Endothelial cell of umbilical vein (primary cell): Measurements from ENCODE around the gene ODF4. TPM values are rescaled to one million over a fixed set of nuclear protein-coding genes. Genes with fewer than 3 reads are reported as not detected.

Source experiments
- BruUV-seq: library from RNA; stranded (reverse); fragments of 400-500 nt; replicated peaks from 2 replicates; lab custom pipeline; 2021; lab: Mats Ljungman, UMichigan
- CTCF ChIA-PET: fragments of 300-600, 350-600 bp; sonication (Branson Sonifier 250); formaldehyde crosslinking; loops from one replicate; lab custom pipeline; 2021; ENCODE audit warnings: antibody characterized with exemption, inconsistent platforms; lab: Charles Lee
- POLR2A ChIA-PET: fragments of 300-600, 350-600 bp; sonication (Branson Sonifier 250); formaldehyde crosslinking; loops from one replicate; lab custom pipeline; 2021; ENCODE audit warnings: antibody characterized with exemption, inconsistent platforms; lab: Charles Lee
- DNase-seq: peaks from one replicate; pipeline ENCODE4 v3.0.0-alpha.2; 2011; ENCODE audit warnings: low read depth, low spot score
- FAIRE-seq: peaks from 2 replicates; lab custom pipeline; 2011; peaks lifted over from hg19 to GRCh38; lab: Jason Lieb, UNC
- H2AFZ ChIP-seq: 2 replicates; pipeline ENCODE4 v1.6.0; 2012; ENCODE audit warnings: low read depth, low read length, control low read depth, inconsistent platforms
- H3K27ac ChIP-seq: 2 replicates; pipeline ENCODE4 v1.5.1; 2011; ENCODE audit warnings: low read depth, mild to moderate bottlenecking, control low read depth, low read length, moderate library complexity; ENCODE audit not compliant: insufficient read depth
- H3K27me3 ChIP-seq, 2 experiments: 2 replicates each; pipeline versions ENCODE4 v1.6.0 to v1.6.1; 2011; ENCODE audit warnings: low read length in 2 of 2, mixed read lengths in 1 of 2; ENCODE audit not compliant: control insufficient read depth in 2 of 2, insufficient read depth in 2 of 2
- H3K36me3 ChIP-seq, 2 experiments: 2 replicates in 1 of 2; 3 replicates in 1 of 2; pipeline ENCODE4 v1.5.1; 2011; ENCODE audit warnings: low read length in 2 of 2, mild to moderate bottlenecking in 1 of 2, moderate library complexity in 1 of 2; ENCODE audit not compliant: control insufficient read depth in 2 of 2, insufficient read depth in 2 of 2; ENCODE audit errors: extremely low read depth in 1 of 2
- H3K4me1 ChIP-seq: 3 replicates; pipeline ENCODE4 v1.5.1; 2011; ENCODE audit warnings: mild to moderate bottlenecking, low read length; ENCODE audit not compliant: control insufficient read depth, insufficient read depth; ENCODE audit errors: extremely low read depth
- H3K4me2 ChIP-seq: 2 replicates; pipeline ENCODE4 v1.6.1; 2011; ENCODE audit warnings: low read length, control low read depth, mixed read lengths; ENCODE audit not compliant: insufficient read depth
- H3K4me3 ChIP-seq, 3 experiments: fragments of 200-600 bp in 1 of 3; sonication (generic), shearing (Covaris generic) in 1 of 3; replicated peaks in 1 of 3; 2 replicates each; pipeline ENCODE4 v1.5.1; 2011 to 2016; ENCODE audit warnings: control low read depth in 3 of 3, low read length in 3 of 3, mild to moderate bottlenecking in 2 of 3, inconsistent platforms in 1 of 3, low read depth in 1 of 3, moderate library complexity in 1 of 3; ENCODE audit not compliant: insufficient read depth in 1 of 3
- H3K79me2 ChIP-seq: 2 replicates; pipeline ENCODE4 v1.6.0; 2012; ENCODE audit warnings: low read length, inconsistent platforms; ENCODE audit not compliant: control insufficient read depth, insufficient read depth
- H3K9ac ChIP-seq: replicated peaks from 2 replicates; pipeline ENCODE3; 2011; ENCODE audit warnings: low read length, control low read depth; ENCODE audit not compliant: insufficient read depth; ENCODE audit errors: extremely low read depth
- H3K9me1 ChIP-seq: replicated peaks from 3 replicates; pipeline ENCODE4 v1.6.0; 2011; ENCODE audit warnings: mild to moderate bottlenecking, low read length; ENCODE audit not compliant: control insufficient read depth, insufficient read depth; ENCODE audit errors: extremely low read depth
- H3K9me3 ChIP-seq: replicated peaks from 2 replicates; pipeline ENCODE4 v1.5.1; 2012; ENCODE audit warnings: low read length, inconsistent platforms; ENCODE audit not compliant: control insufficient read depth, insufficient read depth
- H4K20me1 ChIP-seq: replicated peaks from 2 replicates; pipeline ENCODE3; 2011; ENCODE audit warnings: mild to moderate bottlenecking, low read length; ENCODE audit not compliant: control insufficient read depth, insufficient read depth; ENCODE audit errors: extremely low read depth
- FOS ChIP-seq: IDR thresholded peaks from 2 replicates; pipeline ENCODE4 v1.6.1; 2011; ENCODE audit warnings: mild to moderate bottlenecking, low read length, moderate library complexity, borderline replicate concordance; ENCODE audit not compliant: insufficient read depth
- GATA2 ChIP-seq: IDR thresholded peaks from 2 replicates; pipeline ENCODE4 v1.7.0; 2011; ENCODE audit warnings: low read depth, mild to moderate bottlenecking, moderate library complexity, mixed read lengths, low read length; ENCODE audit not compliant: insufficient read length, insufficient read depth
- JUN ChIP-seq: IDR thresholded peaks from 2 replicates; pipeline ENCODE4 v1.6.1; 2011; ENCODE audit warnings: borderline replicate concordance, low read depth; ENCODE audit not compliant: insufficient read length, insufficient read depth
- MAX ChIP-seq: IDR thresholded peaks from 2 replicates; pipeline ENCODE4 v1.6.1; 2011; ENCODE audit not compliant: insufficient read depth, insufficient read length
- MYC ChIP-seq: IDR thresholded peaks from one replicate; pipeline ENCODE4 v1.6.1; 2011; ENCODE audit warnings: mild to moderate bottlenecking, low read depth, low read length
- POLR2A ChIP-seq: IDR thresholded peaks from 2 replicates; pipeline ENCODE4 v1.6.1; 2012; ENCODE audit warnings: low read depth, mild to moderate bottlenecking, control low read depth, low read length
- POLR2AphosphoS5 ChIP-seq: IDR thresholded peaks from 2 replicates; pipeline ENCODE4 v1.6.1; 2012; ENCODE audit warnings: low read depth, mild to moderate bottlenecking, control low read depth, low read length, moderate library complexity; ENCODE audit not compliant: insufficient read depth
- dilution Hi-C: fragments of 300-500 bp; cut with MboI; formaldehyde crosslinking; loops from one replicate; pipeline ENCODE4 v1.15.0; 2019; ENCODE audit warnings: low sequenced_read_pairs; ENCODE audit not compliant: extremely low pct_ligation_motif_present
- intact Hi-C: fragments of 100-400 bp; cut with micrococcal nuclease; formaldehyde crosslinking; loops from one replicate; pipeline ENCODE4 v1.10.0; 2022
- polyA plus RNA-seq, 4 experiments: library from polyadenylated mRNA; depleted of rRNA in 3 of 4; stranded (reverse) in 3 of 4; unstranded in 1 of 4; fragments of >200 nt; gene quantifications; 2 replicates each; pipeline versions ENCODE4 v1.2.1 to v1.2.3, GENCODE V29; 2011 to 2012; ENCODE audit warnings: missing spikeins in 1 of 4
- total RNA-seq: library from RNA; stranded (reverse); gene quantifications from 2 replicates; pipeline ENCODE4 v1.2.3, GENCODE V29; 2021

Gene ODF4
- total and polyA plus RNA-seq, 2 donors (not counting 3 experiments of a cell fraction or from before 2014, with no cell fraction given): not detected

GRCh38 chr17:8337802-8338752, 1.6 kb upstream of the ODF4 start:
- BruUV-seq: no TSS peak
- FAIRE-seq: no peak
- ChIA-PET POLR2A (no interaction called here), CTCF (interaction anchor here (0.8 to 2.1 kb wide), 5 partner anchors 9 to 38 kb away, joined by 4 to 9 read pairs (median 9); partner anchors contain the start of gene KRABD2)
- Histone ChIP-seq H3K79me2 (no peaks in the 10 kb centered on the region), H3K4me1 (no peaks in the 10 kb centered on the region), H3K9me1 (no peaks in the 10 kb centered on the region), H3K4me3 (no peak overlapping the region), H3K9me3 (no peaks in the 10 kb centered on the region), H3K36me3 (no peaks in the 10 kb centered on the region), H4K20me1 (no peaks in the 10 kb centered on the region), H3K27ac (no peak overlapping the region), H3K9ac (no peak overlapping the region), H3K4me2 (no peak overlapping the region), H2AFZ (no peak overlapping the region), H3K27me3 (peaks cover 0 to 1% of the 10 kb centered on the region in 2 experiments)
- TF ChIP-seq MYC: no peak
- no peak for TF ChIP-seq MAX
- TF ChIP-seq GATA2: no peak
- TF ChIP-seq POLR2AphosphoS5: no peak
- intact Hi-C loops: loop anchor here (10.0 kb wide), 1 partner anchor 1213 kb away; no protein-coding TSS in a partner anchor
- dilution Hi-C loops: no loop called here
- DNase-seq: no peak

- H3K9me3 ChIP-seq: no peaks in the 10 kb centered on the region
- DNase-seq (no peak), FAIRE-seq (no peak)
- H3K4me2 ChIP-seq: no peak overlapping the region
- H3K4me3 ChIP-seq: no peak overlapping the region
- H3K36me3 ChIP-seq: no peaks in the 10 kb centered on the region
- H3K27ac ChIP-seq: no peak overlapping the region
- H4K20me1 ChIP-seq: no peaks in the 10 kb centered on the region
- H3K4me1 ChIP-seq: no peaks in the 10 kb centered on the region
- dilution Hi-C loops: no loop called here
- H3K79me2 ChIP-seq: no peaks in the 10 kb centered on the region
- POLR2A ChIA-PET: no interaction called here
- TF ChIP-seq FOS: no peak
- no peak for TF ChIP-seq JUN
- TF ChIP-seq MYC: no peak
- no peak for TF ChIP-seq POLR2A
- TF ChIP-seq MAX: no peak
- TF ChIP-seq GATA2: no peak
- no peak overlapping the region for H2AFZ ChIP-seq
- no peak overlapping the region for H3K9ac ChIP-seq
- no peaks in the 10 kb centered on the region for H3K9me1 ChIP-seq
- H3K27me3 ChIP-seq: peaks cover 0 to 1% of the 10 kb centered on the region in 2 experiments
- CTCF ChIA-PET: interaction anchor here (0.8 to 2.1 kb wide), 5 partner anchors 9 to 38 kb away, joined by 4 to 9 read pairs (median 9); partner anchors contain the start of gene KRABD2
- no TSS peak for BruUV-seq
- intact Hi-C loops: loop anchor here (10.0 kb wide), 1 partner anchor 1214 kb away; no protein-coding TSS in a partner anchor
Measured at GRCh38 chr17:8338753-8339140, 893 bp upstream of the ODF4 start.
